Loucy (cell line): ENCODE measurements around the gene PRDM2.

Experiments used
- CTCF ChIP-seq: fragments of 200-600 bp; sonication (generic); conservative IDR thresholded peaks from 2 replicates; pipeline ENCODE4 v1.5.1; 2014; ENCODE audit warnings: mild to moderate bottlenecking, antibody characterized with exemption, low read length
- EZH2phosphoT487 ChIP-seq: fragments of 200-600 bp; IDR thresholded peaks from 2 replicates; pipeline ENCODE4 v1.6.1; 2018; ENCODE audit warnings: antibody characterized with exemption, mild to moderate bottlenecking, moderate library complexity, borderline replicate concordance

GRCh38 chr1:13681921-13682320 lies 18.1 kb upstream of the PRDM2 start:
- TF ChIP-seq CTCF (no peak), EZH2phosphoT487 (no peak)
